Activated T-helper 9 cell treated with anti-CD3 and anti-CD28 coated beads, Interleukin-2, amount 50 U/mL, for 16 hours (primary cell): ENCODE results near the gene SYDE2.
A peak's percentile ranks its signal among the peaks of the same experiment; 100 is the strongest.
"Not testable (repeated sequence)": the region's sequence is repeated elsewhere in the genome, so short reads cannot be mapped to it uniquely, and the experiment has no call there.

ENCODE experiments used
- DNase-seq: peaks from one replicate; pipeline ENCODE4 v3.0.0-alpha.2; 2020; ENCODE audit warnings: low read depth

The SYDE2 gene

GRCh38 chr1:85208488-85208887 lies 7.7 kb upstream of the SYDE2 start:
- no peak for DNase-seq

DNA sequence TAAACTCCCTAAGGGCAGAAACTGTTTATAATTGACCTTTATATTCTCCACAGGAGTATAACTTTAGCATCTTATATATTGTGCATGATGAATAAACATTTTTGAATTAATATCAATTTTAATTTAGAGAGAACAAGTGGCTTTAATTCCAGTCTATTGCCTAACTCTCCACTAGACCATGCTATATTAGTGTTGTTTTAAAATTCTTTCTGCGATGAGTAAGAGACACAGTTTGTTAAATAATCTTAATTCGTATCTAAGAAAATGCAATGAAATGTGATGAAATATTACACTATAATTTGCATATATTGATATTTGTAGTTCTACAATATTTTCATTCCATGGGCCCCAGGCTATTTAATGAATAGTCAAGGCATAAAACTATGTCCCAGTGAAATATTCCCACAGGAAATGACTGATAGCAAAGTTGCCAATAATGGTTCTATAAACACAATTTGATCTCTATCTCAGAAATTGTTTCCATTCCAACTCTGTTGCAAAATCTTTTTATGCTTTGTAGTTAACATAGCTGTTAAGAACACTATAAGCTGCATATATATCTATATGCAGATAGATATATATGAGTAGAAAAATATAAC lies 2.9 kb upstream of the SYDE2 start:
- DNase-seq, result no peak

DNA sequence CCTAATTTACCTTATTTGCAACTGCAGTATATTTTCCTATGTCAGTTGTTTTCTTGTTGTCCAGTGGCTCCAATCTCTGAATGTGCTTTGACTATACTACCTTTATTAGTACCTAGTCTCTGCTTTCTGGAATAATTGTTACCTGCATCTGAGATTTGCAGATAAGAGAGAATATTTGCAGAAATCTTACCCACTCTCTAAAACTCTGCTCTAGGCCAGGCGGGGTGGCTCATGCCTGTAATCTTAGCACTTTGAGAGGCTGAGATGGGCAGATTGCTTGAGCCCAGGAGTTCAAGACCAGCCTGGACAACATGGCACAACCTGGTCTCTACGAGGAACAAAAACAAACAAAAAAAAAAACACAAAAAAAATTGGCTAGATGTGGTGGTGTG lies 2.0 kb upstream of the SYDE2 start:
- DNase-seq, result no peak

DNA sequence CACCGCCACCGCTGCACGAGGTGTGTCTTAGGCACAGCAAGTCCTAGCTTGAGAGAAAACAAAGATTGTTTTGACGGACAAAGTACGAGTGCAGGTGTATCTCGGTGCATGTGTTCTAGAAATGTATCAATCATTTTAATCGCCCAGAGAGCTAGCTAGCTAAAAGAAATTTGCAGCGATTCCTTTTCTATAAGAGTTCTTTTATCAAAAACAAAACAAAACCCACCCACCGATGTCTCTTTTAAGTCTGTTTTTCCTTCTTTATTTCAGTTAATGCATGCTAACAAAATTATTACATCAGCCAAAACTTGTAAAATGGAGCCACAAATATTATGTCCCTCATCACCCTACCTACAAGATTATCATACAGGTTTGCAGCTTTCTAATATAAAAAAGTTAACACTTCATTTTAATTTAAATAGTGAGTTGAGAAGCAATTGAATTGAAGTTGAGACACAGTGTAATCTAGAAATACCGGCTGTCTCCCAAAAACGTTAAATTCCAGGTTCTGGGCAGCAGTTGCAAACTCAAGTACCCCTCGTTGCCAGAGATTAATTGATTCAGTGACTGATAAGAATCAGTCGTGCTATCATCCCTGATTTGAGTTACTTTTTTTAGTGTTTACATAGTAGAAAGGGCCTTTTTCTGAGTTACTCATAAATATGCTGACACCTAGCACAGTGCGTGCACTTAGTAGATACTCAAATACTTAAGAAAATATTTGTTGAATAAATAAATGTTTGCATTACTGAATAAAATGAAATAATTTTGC lies 1.5 kb upstream of the SYDE2 start:
- no peak for DNase-seq

DNA sequence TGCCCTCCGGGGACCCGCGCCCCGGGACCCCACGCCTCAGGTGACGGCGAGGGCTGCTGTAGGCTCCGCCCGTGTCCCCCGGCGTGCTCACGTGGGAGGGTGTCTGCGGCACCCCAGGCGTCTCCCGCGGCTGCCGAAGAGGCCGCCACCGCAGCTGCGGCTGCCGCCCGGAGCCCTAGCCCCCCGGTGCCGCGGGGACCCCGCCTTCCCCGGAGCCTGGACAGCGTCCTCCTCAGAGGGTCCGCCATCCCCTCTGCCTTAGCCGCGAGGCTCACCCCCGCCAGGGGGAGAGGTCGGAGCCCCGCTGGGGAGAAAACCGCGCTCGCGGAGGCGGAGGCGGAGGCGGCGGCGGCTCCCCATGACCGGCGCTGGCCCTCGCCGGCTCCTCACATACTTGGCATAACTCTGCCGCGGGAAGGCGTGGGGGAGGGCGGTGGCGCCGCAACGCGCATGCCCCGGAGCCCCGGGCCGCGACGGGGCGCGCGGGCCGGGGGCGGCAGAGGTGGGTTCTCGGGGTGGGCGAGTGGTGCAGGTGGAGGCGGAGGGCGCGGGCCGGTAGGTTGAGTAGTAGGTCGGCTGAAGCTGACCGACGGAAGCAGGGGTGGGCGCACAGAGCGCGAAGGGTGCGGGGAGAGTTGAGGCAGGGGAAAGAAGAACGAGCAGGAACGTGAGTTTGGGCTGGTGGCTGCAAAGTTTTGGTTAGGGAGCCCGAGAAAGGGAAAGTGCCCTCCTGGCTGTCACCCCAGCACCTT lies 700 bp upstream of the SYDE2 start:
- DNase-seq, result peak; percentile 51

- no peak for DNase-seq
Measured at GRCh38 chr1:85199667-85200462, 951 bp downstream of the SYDE2 start.

DNA sequence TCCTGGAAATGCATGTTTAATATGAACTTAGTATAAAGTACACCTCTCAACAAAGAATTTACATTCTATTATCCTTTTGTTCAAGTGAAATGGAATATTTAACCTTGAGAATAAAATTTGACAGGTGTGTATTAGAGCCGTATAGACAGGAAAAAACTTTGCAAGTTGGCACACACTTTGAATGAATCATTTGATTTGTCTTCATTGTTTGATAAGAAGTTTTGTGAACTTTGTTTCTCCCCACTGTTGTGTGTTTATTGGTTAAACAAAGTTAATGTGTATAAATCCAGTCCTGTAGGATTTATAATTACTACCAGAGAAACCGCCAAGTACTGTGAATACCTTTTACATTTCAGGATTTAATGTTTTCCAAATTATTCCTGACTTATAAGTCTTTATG lies 2.0 kb downstream of the SYDE2 start:
- no peak for DNase-seq

- DNase-seq, result no peak
Measured at GRCh38 chr1:85196358-85196757, 4.5 kb downstream of the SYDE2 start.

DNA sequence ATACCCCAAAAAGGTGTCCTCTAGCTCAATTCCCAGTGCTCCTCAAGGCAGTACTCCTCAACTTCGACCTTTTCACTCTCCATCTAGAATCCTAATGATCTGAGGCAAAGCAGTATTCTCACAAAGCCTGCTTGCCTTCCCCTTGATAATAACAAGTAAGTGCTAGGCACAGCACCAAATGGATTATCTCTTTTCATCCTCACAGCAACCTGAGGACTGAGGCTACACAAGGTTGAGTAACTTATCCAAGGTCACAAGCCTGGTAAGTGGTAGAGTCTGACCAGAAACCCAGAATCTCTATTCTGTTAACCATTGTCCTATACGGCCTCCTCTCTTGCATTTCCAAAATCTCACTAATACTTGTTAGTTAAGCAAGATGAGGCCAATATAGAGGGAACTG lies 5.1 kb downstream of the SYDE2 start:
- DNase-seq, result no peak

DNA sequence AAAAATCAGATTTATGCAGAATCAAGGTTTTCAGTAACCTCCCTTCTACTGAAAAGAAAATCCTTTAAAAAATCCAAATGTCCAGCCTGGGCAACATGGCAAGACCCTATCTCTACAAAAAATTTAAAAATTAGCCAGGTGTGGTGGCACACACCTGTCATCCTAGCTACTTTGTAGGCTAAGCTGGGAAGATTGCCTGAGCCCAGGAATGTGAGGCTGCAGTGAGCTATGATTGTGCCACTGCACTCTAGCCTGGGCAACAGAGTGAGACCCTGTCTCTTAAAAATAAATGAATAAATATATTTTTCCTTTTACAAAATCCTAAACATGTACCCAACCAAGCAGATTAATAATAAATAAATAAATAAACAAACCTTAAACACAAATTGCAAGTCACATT lies 8.7 kb downstream of the SYDE2 start:
- DNase-seq, result not testable (repeated sequence)

GRCh38 chr1:85189120-85189519 lies 11.7 kb downstream of the SYDE2 start:
- DNase-seq, result no peak

- no peak for DNase-seq
Measured at GRCh38 chr1:85188530-85188929, 12.3 kb downstream of the SYDE2 start.

GRCh38 chr1:85187021-85187420 lies 13.8 kb downstream of the SYDE2 start:
- DNase-seq, result not testable (repeated sequence)

DNA sequence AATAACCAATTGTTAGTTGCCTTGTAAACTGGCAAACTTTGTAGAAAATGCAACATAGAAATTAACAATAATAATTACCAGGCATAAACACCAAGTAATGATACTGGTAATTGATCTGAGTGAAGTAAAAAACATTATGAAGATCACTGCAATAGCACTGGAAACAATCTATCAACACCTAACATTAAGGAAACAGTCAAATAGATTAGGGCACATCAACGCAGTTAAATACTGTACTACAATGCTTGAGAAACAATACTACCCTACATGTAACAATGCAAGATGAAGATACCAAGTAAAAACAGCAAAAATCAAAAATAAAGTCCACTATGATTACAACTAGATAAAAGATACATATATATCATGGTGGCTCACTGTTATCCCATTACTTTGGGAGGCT lies 16.6 kb downstream of the SYDE2 start:
- no peak for DNase-seq

DNA sequence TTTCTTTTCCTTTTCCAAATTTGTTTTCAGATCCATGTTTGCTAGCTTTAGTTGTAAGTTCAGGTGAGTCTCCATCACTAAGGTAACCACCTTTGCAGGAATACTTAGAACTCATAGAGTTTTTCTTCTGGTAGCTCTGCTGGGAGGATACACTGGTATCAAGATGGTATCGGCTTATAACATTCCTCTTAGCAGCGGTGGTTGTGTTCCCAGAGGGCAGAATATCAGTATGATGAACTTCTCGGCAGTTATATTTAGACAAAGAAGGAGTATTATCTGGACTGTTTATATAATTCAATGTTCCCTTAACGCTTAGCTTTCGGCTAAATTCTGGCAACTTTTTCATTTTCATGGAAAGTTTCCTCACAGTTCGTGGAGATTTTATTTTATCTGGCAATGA lies 18.1 kb downstream of the SYDE2 start:
- DNase-seq, result no peak

- no peak for DNase-seq
Measured at GRCh38 chr1:85180869-85181268, 19.9 kb downstream of the SYDE2 start.

DNA sequence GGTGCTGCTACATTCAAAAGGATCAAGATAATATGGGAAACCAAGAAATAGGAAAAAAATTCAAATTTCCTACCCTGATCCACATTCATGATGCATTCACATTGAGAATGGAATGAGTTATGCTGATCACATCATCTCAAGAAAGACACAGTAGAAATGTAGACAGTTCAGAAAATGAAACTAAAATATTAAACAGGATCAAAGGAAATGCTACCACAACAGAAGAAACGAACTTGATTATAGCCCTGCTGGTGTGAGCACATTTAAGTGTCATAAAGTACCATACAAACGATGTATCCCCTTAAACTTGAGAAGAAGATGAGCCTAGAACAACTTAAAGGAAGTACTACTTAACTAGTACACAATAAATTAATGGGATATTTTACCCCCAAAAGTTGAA lies 21.3 kb downstream of the SYDE2 start:
- DNase-seq, result no peak

DNA sequence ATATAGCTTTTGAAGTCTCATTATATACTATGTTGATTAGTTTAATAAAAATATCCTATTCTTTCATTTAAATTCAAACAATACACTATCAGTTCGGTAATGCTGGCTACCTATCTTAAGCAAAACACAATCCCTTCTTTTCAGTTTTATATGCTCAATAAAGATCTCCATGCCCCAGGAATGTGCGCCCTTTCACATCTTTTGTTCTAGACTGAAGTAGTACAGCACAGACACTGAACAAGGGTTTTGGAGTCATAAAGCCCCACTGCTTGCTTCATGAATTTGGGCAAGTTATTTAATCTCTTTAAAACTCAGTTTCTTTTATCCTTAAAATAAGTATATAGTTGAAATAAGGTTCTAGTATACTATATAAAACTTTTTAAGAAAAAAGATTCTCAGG lies 22.4 kb downstream of the SYDE2 start:
- DNase-seq, result no peak

DNA sequence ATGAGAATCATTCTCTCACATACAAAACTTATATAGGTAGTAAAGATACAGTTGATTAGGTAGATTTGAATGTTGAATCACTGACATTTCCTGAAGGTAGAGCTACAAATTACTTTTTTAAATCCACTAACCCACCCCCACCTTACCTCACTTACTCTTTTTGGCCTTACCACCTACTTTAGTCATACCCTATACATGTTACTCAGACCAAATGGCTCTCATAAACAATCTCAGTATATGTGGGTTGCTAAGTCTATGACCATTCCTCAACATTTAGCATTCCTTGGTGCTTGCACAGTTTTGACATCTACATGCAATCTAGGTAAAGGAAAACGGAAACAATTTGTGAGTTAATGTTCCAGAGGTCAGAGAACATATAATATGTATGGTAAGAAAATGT lies 26.3 kb downstream of the SYDE2 start:
- DNase-seq, result no peak

DNA sequence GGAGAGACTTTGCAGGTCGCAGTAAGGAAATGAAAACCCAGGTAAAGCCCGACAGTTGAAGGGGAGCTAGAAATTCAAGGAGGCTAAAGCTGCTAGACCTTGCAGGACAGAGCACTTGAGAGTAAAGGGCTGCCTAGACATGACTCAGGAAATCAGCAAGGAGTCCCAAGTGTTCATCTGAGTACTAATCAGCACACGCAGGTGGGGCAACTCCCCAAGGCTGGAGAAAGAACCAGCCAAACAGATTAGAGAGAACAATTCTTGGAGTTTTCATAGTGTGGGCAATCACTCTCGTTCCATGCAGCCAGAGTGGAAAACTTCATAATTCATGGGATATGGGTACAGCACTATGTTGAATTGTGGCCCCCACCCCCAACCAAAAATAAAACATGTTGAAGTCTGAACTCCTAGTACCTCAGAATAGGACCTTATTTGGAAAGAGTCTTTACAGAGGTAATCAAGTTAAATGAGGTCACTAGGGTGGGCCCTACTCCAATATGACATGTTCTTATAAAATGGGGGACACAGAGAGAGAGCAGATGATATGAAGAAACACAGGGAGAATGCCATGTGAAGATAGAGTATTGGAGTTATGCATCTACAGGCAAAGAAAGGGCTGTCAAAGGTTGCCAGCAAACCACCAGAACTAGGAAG lies 28.0 kb downstream of the SYDE2 start:
- DNase-seq, result no peak

GRCh38 chr1:85171721-85172120 lies 29.1 kb downstream of the SYDE2 start:
- DNase-seq, result no peak

DNA sequence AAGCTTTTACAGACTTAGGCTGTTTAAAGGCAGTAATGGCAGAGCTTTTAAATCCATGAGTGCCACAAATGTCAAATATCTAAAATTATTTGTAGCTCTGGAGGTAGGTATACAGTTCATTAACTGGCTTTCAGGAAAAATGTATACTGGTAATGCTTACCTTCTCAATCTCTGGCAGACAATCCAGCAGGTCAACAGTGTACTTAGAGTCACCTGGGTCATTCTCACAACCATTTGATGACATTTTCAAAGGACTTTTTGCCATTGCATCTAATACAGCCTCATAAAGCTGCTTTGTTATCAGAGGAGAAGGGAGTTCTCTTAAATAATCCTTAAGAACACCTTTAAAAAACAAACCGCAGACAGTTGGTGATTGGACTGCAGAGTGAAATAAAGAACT lies 31.9 kb downstream of the SYDE2 start:
- DNase-seq, result no peak
